Naive thymus-derived CD4-positive, alpha-beta T cell (primary cell): ENCODE measurements around the gene ATOSB. TPM values are rescaled to one million over a fixed set of nuclear protein-coding genes. Genes with fewer than 3 reads are reported as not detected.

Experiments used
- ATAC-seq: fragments of 150-1000 bp; cut with Tn5 transposase; 2 replicates; pipeline ENCODE4 v1.10.0; 2021; ENCODE audit warnings: mild to moderate bottlenecking, moderate library complexity
- CTCF ChIA-PET: fragments of 350-600 bp; sonication (Branson Sonifier 250); formaldehyde crosslinking; loops from one replicate; lab custom pipeline; 2021; ENCODE audit warnings: antibody characterized with exemption; lab: Charles Lee
- POLR2A ChIA-PET: fragments of 350-600 bp; sonication (Branson Sonifier 250); formaldehyde crosslinking; loops from one replicate; lab custom pipeline; 2021; ENCODE audit warnings: antibody characterized with exemption, inconsistent platforms; lab: Charles Lee
- DNase-seq, 9 donors: peaks; one replicate each; pipeline versions ENCODE4 v3.0.0 to v3.0.0-alpha.2; 2020 to 2022; ENCODE audit warnings: mixed read lengths in 1 of 9
- H3K27ac ChIP-seq: one replicate; pipeline ENCODE4 v1.7.0; 2013; ENCODE audit warnings: mild to moderate bottlenecking, low read depth, low read length, moderate library complexity
- H3K27me3 ChIP-seq, 2 donors: one replicate each; pipeline ENCODE4 v1.7.0; 2013; ENCODE audit warnings: low read length in 2 of 2, mild to moderate bottlenecking in 2 of 2, moderate library complexity in 2 of 2; ENCODE audit not compliant: control insufficient read depth in 2 of 2, insufficient read depth in 2 of 2
- H3K36me3 ChIP-seq, 3 experiments: 1 replicate in 2 of 3; 2 replicates in 1 of 3; pipeline ENCODE4 v1.7.0; 2013; ENCODE audit warnings: low read length in 3 of 3, mild to moderate bottlenecking in 3 of 3, moderate library complexity in 1 of 3; ENCODE audit not compliant: insufficient read depth in 3 of 3, control insufficient read depth in 2 of 3
- H3K4me1 ChIP-seq, 2 donors: one replicate each; pipeline ENCODE4 v1.7.0; 2013; ENCODE audit warnings: low read length in 2 of 2, mild to moderate bottlenecking in 2 of 2, moderate library complexity in 1 of 2; ENCODE audit not compliant: control insufficient read depth in 2 of 2, insufficient read depth in 2 of 2
- H3K4me3 ChIP-seq: 2 replicates; pipeline ENCODE4 v1.7.0; 2013; ENCODE audit warnings: mild to moderate bottlenecking, low read length
- H3K9me3 ChIP-seq, 3 experiments: 1 replicate in 2 of 3; 2 replicates in 1 of 3; pipeline ENCODE4 v1.7.0; 2013; ENCODE audit warnings: low read length in 3 of 3; ENCODE audit not compliant: control insufficient read depth in 2 of 3
- H3K27ac Mint-ChIP-seq, 9 donors: one replicate each; pipeline ENCODE4 v1.8.0; 2020 to 2022; ENCODE audit warnings: mixed read lengths in 9 of 9, mild to moderate bottlenecking in 8 of 9, moderate library complexity in 5 of 9, inconsistent platforms in 2 of 9
- H3K27me3 Mint-ChIP-seq, 5 donors: one replicate each; pipeline ENCODE4 v1.8.0; 2021 to 2022; ENCODE audit warnings: mixed read lengths in 5 of 5, mild to moderate bottlenecking in 1 of 5
- H3K36me3 Mint-ChIP-seq, 5 donors: one replicate each; pipeline ENCODE4 v1.8.0; 2020 to 2022; ENCODE audit warnings: mixed read lengths in 5 of 5, mild to moderate bottlenecking in 3 of 5, inconsistent platforms in 1 of 5
- H3K4me1 Mint-ChIP-seq, 7 donors: one replicate each; pipeline ENCODE4 v1.8.0; 2020 to 2022; ENCODE audit warnings: mixed read lengths in 7 of 7, mild to moderate bottlenecking in 3 of 7, inconsistent platforms in 1 of 7
- H3K4me3 Mint-ChIP-seq, 10 donors: one replicate each; pipeline ENCODE4 v1.8.0; 2020 to 2022; ENCODE audit warnings: mild to moderate bottlenecking in 10 of 10, mixed read lengths in 10 of 10, moderate library complexity in 6 of 10, inconsistent platforms in 2 of 10
- H3K9me3 Mint-ChIP-seq, 11 donors: one replicate each; pipeline ENCODE4 v1.8.0; 2020 to 2022; ENCODE audit warnings: mixed read lengths in 11 of 11, mild to moderate bottlenecking in 4 of 11, inconsistent platforms in 1 of 11, moderate library complexity in 1 of 11
- intact Hi-C, 2 donors: fragments of 100-400 bp; cut with micrococcal nuclease; formaldehyde crosslinking; loops; one replicate each; pipeline ENCODE4 v1.15.1; 2023
- polyA plus RNA-seq, 2 donors: library from polyadenylated mRNA; unstranded; fragments of 300-500 nt; fragmentation: Illumina TruSeq; gene quantifications; one replicate each; pipeline ENCODE4 v1.2.3, GENCODE V29; 2021
- total RNA-seq, 6 experiments: library from RNA in 5 of 6; stranded (reverse) in 5 of 6; gene quantifications; 1 replicate in 5 of 6; 2 replicates in 1 of 6; pipeline ENCODE4 v1.2.3 and lab custom pipeline; 2021 to 2026

Gene ATOSB
- total and polyA plus RNA-seq, 7 experiments from 2014 or later: 0.95 to 26.0 (median 6.1) TPM

DNA sequence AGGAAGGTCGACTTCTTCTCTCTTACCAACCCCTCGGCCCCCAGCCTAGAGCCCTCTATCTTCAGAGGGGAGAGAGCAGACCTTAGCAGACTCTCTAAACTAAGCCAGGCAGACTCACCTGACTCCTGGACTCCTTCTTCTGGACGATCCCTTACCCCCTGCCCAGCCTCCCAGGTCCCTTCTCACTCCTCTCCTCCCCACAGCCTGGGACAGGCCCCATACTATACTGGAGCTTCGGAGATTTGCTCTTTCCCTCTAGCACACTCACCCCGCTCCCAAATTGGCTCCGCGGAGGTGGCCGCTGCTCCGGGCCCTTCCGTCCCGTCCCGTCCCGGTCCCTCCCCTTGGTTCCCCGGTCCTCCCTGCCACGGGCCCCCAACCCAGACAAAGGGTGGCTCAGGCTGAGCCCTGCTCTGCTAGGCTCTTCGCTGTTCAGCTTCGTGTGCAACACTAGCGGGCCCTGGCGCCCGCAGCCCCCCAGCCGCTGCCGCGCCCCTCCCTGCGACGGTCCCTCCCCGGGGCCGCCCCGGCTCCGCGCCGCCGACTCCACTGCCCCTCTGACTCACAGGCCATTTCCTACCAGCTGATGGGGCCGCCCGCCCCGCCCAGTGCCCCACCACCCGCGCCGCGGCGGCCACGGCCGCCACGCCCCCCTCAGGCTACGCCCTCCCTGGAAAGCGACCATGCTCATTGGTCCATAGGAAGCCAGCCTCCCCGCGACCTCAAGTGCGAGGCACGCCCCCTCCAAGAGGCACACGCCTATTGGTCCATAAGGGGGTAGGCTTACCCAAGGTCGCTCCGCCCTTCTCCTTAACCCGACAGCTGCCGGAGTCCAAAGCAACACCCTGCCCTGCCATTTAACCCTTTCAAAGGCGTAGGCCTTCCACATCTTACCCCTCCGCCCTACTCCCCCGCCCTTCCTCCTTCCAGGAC lies 4.4 kb downstream of the ATOSB start:
- ChIA-PET CTCF (interaction anchor here (1.0 to 1.6 kb wide), 4 partner anchors 9 to 442 kb away, joined by 3 to 5 read pairs (median 3); partner anchors contain the start of gene STOML2), POLR2A (interaction anchor here (0.6 to 2.7 kb wide), 8 partner anchors 9 to 817 kb away, joined by 3 to 22 read pairs (median 3); partner anchors contain the start of genes FANCG, PIGO and STOML2)
- DNase-seq (peak; percentile 77 to 96 (median 91)), ATAC-seq (peak; percentile 86)
- intact Hi-C loops: loop anchor here (1.0 to 10.0 kb wide), 20 partner anchors 8 to 1946 kb away; partner anchors contain the start of genes CREB3 (in 2 of the 2), DNAJB5 (in 2 of the 2), PIGO (in 2 of the 2) and TLN1 (in 2 of the 2)
- H3K4me1 Mint-ChIP-seq: peaks cover 29 to 63% (median 58%) of the 10 kb centered on the region in 7 donors
- H3K36me3 ChIP-seq: peaks cover 0 to 15% (median 0%) of the 10 kb centered on the region in 3 experiments
- H3K27ac ChIP-seq: peak overlapping the region; percentile 71
- H3K27me3 ChIP-seq: no peaks in the 10 kb centered on the region
- H3K4me1 ChIP-seq: peaks cover 36 to 37% of the 10 kb centered on the region in 2 donors
- H3K36me3 Mint-ChIP-seq: peaks cover 0 to 8% (median under 1%) of the 10 kb centered on the region in 5 donors
- H3K4me3 Mint-ChIP-seq: peak overlapping the region; percentile 55 to 87 (median 80)
- H3K27ac Mint-ChIP-seq: peak overlapping the region; percentile 62 to 94 (median 85)
- H3K4me3 ChIP-seq: peak overlapping the region; percentile 69
- no peaks in the 10 kb centered on the region for H3K9me3 Mint-ChIP-seq
- no peaks in the 10 kb centered on the region for H3K9me3 ChIP-seq
- H3K27me3 Mint-ChIP-seq: no peaks in the 10 kb centered on the region

GRCh38 chr9:35110327-35110761 lies 5.3 kb downstream of the ATOSB start:
- ATAC-seq (no peak), DNase-seq (no peak)
- peak overlapping the region; percentile 71 for H3K27ac ChIP-seq
- CTCF ChIA-PET: interaction anchor here (1.6 kb wide), 1 partner anchor 8 kb away, joined by 5 read pairs; the partner anchor contains the start of gene STOML2
- POLR2A ChIA-PET: interaction anchor here (0.6 to 2.7 kb wide), 3 partner anchors 8 to 113 kb away, joined by 3 to 22 read pairs (median 3); partner anchors contain the start of gene STOML2
- no peaks in the 10 kb centered on the region for H3K27me3 ChIP-seq
- H3K36me3 Mint-ChIP-seq: peaks cover 0 to 16% (median 5%) of the 10 kb centered on the region in 5 donors
- no peaks in the 10 kb centered on the region for H3K27me3 Mint-ChIP-seq
- no peaks in the 10 kb centered on the region for H3K9me3 Mint-ChIP-seq
- no peaks in the 10 kb centered on the region for H3K9me3 ChIP-seq
- peaks cover 26 to 54% (median 52%) of the 10 kb centered on the region in 7 donors for H3K4me1 Mint-ChIP-seq
- H3K36me3 ChIP-seq: peaks cover 0 to 21% (median 0%) of the 10 kb centered on the region in 3 experiments
- peak overlapping the region in 8 of 10 donors; percentile 55 to 87 (median 80) for H3K4me3 Mint-ChIP-seq
- peak overlapping the region in 6 of 9 donors; percentile 59 to 94 (median 86) for H3K27ac Mint-ChIP-seq
- no peak overlapping the region for H3K4me3 ChIP-seq
- intact Hi-C loops: loop anchor here (2.0 to 10.0 kb wide), 12 partner anchors 304 to 1946 kb away; partner anchors contain the start of genes B4GALT1 (in 1 of the 2), CCDC107 (in 1 of the 2), CCL27 (in 1 of the 2) and CLTA (in 1 of the 2)
- peaks cover 35% of the 10 kb centered on the region in 2 donors for H3K4me1 ChIP-seq

DNA sequence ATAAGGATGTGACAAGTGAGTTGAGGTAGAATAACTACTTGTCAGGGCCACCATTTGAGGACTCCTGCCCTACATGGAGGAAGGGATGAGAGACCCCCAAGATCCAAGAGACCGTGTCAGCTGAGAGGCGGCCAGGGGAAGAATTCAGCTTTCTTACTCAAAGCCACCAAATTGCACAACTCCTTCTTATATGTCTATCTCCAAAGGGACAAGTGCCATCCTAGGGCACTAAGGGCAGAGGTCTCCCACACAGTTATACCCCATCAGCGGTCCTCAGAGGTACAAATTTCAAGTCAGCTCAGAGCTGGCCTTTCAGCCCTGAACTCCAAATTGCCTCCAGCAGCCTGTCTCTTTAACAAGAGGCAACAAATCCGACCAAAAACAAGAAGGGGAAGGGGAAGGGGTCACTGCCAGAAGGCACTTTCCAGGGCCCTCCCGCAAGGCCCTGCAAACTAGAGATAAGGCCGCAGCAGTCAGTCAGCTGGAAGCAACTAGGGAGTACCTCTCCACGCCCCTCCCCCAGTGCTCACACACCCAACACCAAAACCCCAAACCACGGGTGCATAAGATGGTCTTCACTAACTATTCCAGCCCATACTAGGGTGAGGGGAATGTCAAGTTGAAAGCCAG lies 6.6 kb downstream of the ATOSB start:
- no peaks in the 10 kb centered on the region for H3K9me3 Mint-ChIP-seq
- H3K27ac ChIP-seq: no peak overlapping the region
- no peaks in the 10 kb centered on the region for H3K27me3 Mint-ChIP-seq
- peaks cover 19 to 43% (median 39%) of the 10 kb centered on the region in 7 donors for H3K4me1 Mint-ChIP-seq
- peaks cover 0 to 21% (median 8%) of the 10 kb centered on the region in 5 donors for H3K36me3 Mint-ChIP-seq
- POLR2A ChIA-PET: no interaction called here
- intact Hi-C loops: no loop called here
- no peaks in the 10 kb centered on the region for H3K27me3 ChIP-seq
- H3K4me3 ChIP-seq: no peak overlapping the region
- no peaks in the 10 kb centered on the region for H3K9me3 ChIP-seq
- H3K36me3 ChIP-seq: peaks cover 0 to 21% (median 0%) of the 10 kb centered on the region in 3 experiments
- CTCF ChIA-PET: interaction anchor here (0.8 to 1.3 kb wide), 2 partner anchors 12 to 245 kb away, joined by 3 to 4 read pairs; partner anchors contain the start of gene PIGO
- no peak for DNase-seq
- no peak for ATAC-seq
- H3K4me3 Mint-ChIP-seq: no peak overlapping the region
- H3K4me1 ChIP-seq: peaks cover 22% of the 10 kb centered on the region in 2 donors
- H3K27ac Mint-ChIP-seq: no peak overlapping the region

GRCh38 chr9:35108461-35108860 lies 7.2 kb downstream of the ATOSB start:
- H3K9me3 ChIP-seq: no peaks in the 10 kb centered on the region
- peaks cover 0 to 21% (median 8%) of the 10 kb centered on the region in 5 donors for H3K36me3 Mint-ChIP-seq
- peaks cover 13 to 39% (median 36%) of the 10 kb centered on the region in 7 donors for H3K4me1 Mint-ChIP-seq
- H3K4me3 ChIP-seq: no peak overlapping the region
- H3K4me3 Mint-ChIP-seq: no peak overlapping the region
- peaks cover 0 to 21% (median 0%) of the 10 kb centered on the region in 3 experiments for H3K36me3 ChIP-seq
- ATAC-seq: no peak
- ChIA-PET CTCF (interaction anchor here (1.3 kb wide), 1 partner anchor 12 kb away, joined by 4 read pairs; the partner anchor contains the start of gene PIGO), POLR2A (interaction anchor here (1.2 kb wide), 1 partner anchor 13 kb away, joined by 4 read pairs; no protein-coding TSS in a partner anchor)
- H3K27me3 Mint-ChIP-seq: no peaks in the 10 kb centered on the region
- no peak for DNase-seq
- intact Hi-C loops: no loop called here
- H3K9me3 Mint-ChIP-seq: no peaks in the 10 kb centered on the region
- H3K27me3 ChIP-seq: no peaks in the 10 kb centered on the region
- H3K27ac Mint-ChIP-seq: no peak overlapping the region
- no peak overlapping the region for H3K27ac ChIP-seq
- peaks cover 18 to 20% of the 10 kb centered on the region in 2 donors for H3K4me1 ChIP-seq

GRCh38 chr9:35107297-35108290 lies 8.1 kb downstream of the ATOSB start:
- POLR2A ChIA-PET: interaction anchor here (1.2 to 3.2 kb wide), 4 partner anchors 8 to 36 kb away, joined by 4 to 13 read pairs (median 4); partner anchors contain the start of genes ATOSB and PIGO
- ATAC-seq: no peak
- no peaks in the 10 kb centered on the region for H3K9me3 ChIP-seq
- Mint-ChIP-seq H3K36me3 (peaks cover 0 to 21% (median 13%) of the 10 kb centered on the region in 5 donors), H3K9me3 (no peaks in the 10 kb centered on the region), H3K27me3 (no peaks in the 10 kb centered on the region), H3K4me1 (peaks cover 21 to 42% (median 38%) of the 10 kb centered on the region in 7 donors), H3K27ac (no peak overlapping the region), H3K4me3 (no peak overlapping the region)
- no peak overlapping the region for H3K4me3 ChIP-seq
- H3K4me1 ChIP-seq: peaks cover 21 to 22% of the 10 kb centered on the region in 2 donors
- peaks cover 0 to 21% (median 0%) of the 10 kb centered on the region in 3 experiments for H3K36me3 ChIP-seq
- no peak overlapping the region for H3K27ac ChIP-seq
- intact Hi-C loops: no loop called here
- CTCF ChIA-PET: interaction anchor here (1.3 kb wide), 2 partner anchors 11 to 208 kb away, joined by 3 to 4 read pairs; partner anchors contain the start of gene PIGO
- DNase-seq: no peak
- H3K27me3 ChIP-seq: no peaks in the 10 kb centered on the region
